Endodermal cell (in vitro differentiated cells): ENCODE results near the gene GCH1. TPM values are rescaled to one million over a fixed set of nuclear protein-coding genes. Genes with fewer than 3 reads are reported as not detected.

ENCODE experiments used
- DNase-seq: peaks from one replicate; pipeline ENCODE4 v3.0.0-alpha.2; 2017
- H3K27ac ChIP-seq: 2 replicates; pipeline ENCODE4 v1.5.1; 2013; ENCODE audit warnings: mild to moderate bottlenecking, low read depth, low read length, moderate library complexity
- H3K27me3 ChIP-seq: 2 replicates; pipeline ENCODE4 v1.6.1; 2013; ENCODE audit warnings: mild to moderate bottlenecking, low read length, moderate library complexity; ENCODE audit not compliant: insufficient read depth, control insufficient read depth, poor library complexity, severe bottlenecking
- H3K36me3 ChIP-seq: 2 replicates; pipeline ENCODE4 v1.7.0; 2013; ENCODE audit warnings: mild to moderate bottlenecking, low read length, moderate library complexity; ENCODE audit not compliant: control insufficient read depth, insufficient read depth
- H3K4me1 ChIP-seq: one replicate; pipeline ENCODE4 v1.7.0; 2013; ENCODE audit warnings: low read length; ENCODE audit not compliant: control insufficient read depth, insufficient read depth
- H3K4me3 ChIP-seq: 2 replicates; pipeline ENCODE4 v1.5.1; 2013; ENCODE audit warnings: mild to moderate bottlenecking, low read length, moderate library complexity
- H3K9ac ChIP-seq: 2 replicates; pipeline ENCODE4 v1.6.1; 2013; ENCODE audit warnings: mild to moderate bottlenecking, low read length, moderate library complexity; ENCODE audit not compliant: poor library complexity, severe bottlenecking; ENCODE audit errors: extremely low read depth
- H3K9me3 ChIP-seq: 2 replicates; pipeline ENCODE4 v1.6.1; 2013; ENCODE audit warnings: mild to moderate bottlenecking, low read length, moderate library complexity; ENCODE audit not compliant: control insufficient read depth
- H3K27ac Mint-ChIP-seq: 2 replicates; pipeline ENCODE4 v1.8.0; 2020; ENCODE audit warnings: mixed read lengths
- H3K27me3 Mint-ChIP-seq: 2 replicates; pipeline ENCODE4 v1.8.0; 2021; ENCODE audit warnings: mild to moderate bottlenecking, mixed read lengths; ENCODE audit not compliant: insufficient read depth
- H3K36me3 Mint-ChIP-seq: 2 replicates; pipeline ENCODE4 v1.8.0; 2020; ENCODE audit warnings: low read depth, mixed read lengths
- H3K4me1 Mint-ChIP-seq: 2 replicates; pipeline ENCODE4 v1.8.0; 2020; ENCODE audit warnings: mixed read lengths
- H3K4me3 Mint-ChIP-seq: 2 replicates; pipeline ENCODE4 v1.8.0; 2020; ENCODE audit warnings: mild to moderate bottlenecking, moderate library complexity, mixed read lengths
- H3K9me3 Mint-ChIP-seq: 2 replicates; pipeline ENCODE4 v1.8.0; 2020; ENCODE audit warnings: mild to moderate bottlenecking, mixed read lengths
- WGBS, 2 experiments: methylation state at CpG; one replicate each; pipeline versions ENCODE4 v1.1.5 to v1.1.7; 2013; ENCODE audit warnings: missing lambda C conversion rate in 2 of 2, mixed read lengths in 1 of 2; ENCODE audit not compliant: insufficient coverage in 1 of 2, insufficient read length in 1 of 2; 5-methylcytosine and 5-hydroxymethylcytosine counted together
- total RNA-seq, 2 donors: library from RNA; stranded (reverse); fragmentation: NEBNext Ultra II Directional in 1 of 2; extraction: Animal tissue kit (Norgen Biotek cat#: 25700) in 1 of 2; gene quantifications; 2 replicates in 1 of 2; 3 replicates in 1 of 2; pipeline ENCODE4 v1.2.1, GENCODE V29; 2021
- TF ChIP-seq, protein P1 (sequence below): fragments of 200-600 bp; sonication (generic); conservative IDR thresholded peaks from 2 replicates; pipeline ENCODE4 v1.5.0; 2021; ENCODE audit warnings: antibody characterized with exemption, mild to moderate bottlenecking

Gene GCH1
- total RNA-seq, 2 donors from 2014 or later, result 18.3 to 18.7 TPM

DNA sequence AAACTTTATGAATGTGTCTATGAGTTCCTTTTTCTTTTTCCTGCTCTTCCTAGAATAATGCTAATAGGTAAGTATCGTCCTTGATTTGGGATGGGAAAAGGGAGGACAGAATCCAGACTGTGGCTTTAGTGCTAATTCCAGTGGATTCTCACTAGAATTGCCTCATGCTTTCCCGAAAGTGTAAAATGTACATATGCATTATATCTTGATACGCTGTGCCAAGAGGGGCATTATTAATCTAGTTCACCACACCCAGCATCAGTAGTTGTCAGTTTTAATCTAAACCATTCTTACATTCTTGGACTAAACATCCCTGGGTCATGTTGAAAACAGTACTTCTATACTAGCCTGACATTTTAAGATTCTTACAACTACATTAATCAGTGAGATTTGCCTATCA is 49.3 kb downstream of the GCH1 start:
- TF ChIP-seq, protein P1, sequence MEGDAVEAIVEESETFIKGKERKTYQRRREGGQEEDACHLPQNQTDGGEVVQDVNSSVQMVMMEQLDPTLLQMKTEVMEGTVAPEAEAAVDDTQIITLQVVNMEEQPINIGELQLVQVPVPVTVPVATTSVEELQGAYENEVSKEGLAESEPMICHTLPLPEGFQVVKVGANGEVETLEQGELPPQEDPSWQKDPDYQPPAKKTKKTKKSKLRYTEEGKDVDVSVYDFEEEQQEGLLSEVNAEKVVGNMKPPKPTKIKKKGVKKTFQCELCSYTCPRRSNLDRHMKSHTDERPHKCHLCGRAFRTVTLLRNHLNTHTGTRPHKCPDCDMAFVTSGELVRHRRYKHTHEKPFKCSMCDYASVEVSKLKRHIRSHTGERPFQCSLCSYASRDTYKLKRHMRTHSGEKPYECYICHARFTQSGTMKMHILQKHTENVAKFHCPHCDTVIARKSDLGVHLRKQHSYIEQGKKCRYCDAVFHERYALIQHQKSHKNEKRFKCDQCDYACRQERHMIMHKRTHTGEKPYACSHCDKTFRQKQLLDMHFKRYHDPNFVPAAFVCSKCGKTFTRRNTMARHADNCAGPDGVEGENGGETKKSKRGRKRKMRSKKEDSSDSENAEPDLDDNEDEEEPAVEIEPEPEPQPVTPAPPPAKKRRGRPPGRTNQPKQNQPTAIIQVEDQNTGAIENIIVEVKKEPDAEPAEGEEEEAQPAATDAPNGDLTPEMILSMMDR, result no peak

DNA sequence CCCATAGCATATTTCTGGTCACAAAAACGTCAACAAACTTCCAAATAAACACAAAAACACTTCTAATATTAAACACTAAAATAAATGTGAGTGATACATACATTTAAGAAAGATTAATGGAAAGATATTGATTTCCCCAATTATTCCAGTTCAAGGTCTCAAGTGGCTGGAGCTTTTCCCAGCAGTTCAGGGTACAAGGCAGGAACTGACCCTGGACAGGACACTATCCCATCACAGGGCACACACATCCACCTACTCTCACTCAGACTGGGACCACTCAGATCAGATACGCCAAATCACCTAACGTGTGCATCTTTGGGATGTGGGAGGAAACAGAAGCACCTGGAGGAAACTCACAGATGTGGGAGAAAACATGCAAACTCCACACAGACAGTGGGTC is 50.4 kb downstream of the GCH1 start:
- no peak overlapping the region for H3K9ac ChIP-seq
- TF ChIP-seq, protein P1, result no peak
- H3K36me3 ChIP-seq, result no peaks in the 10 kb centered on the region
- H3K9me3 Mint-ChIP-seq, result peaks cover 3% of the 10 kb centered on the region
- no peak overlapping the region for H3K27ac Mint-ChIP-seq
- no peak overlapping the region for H3K4me3 Mint-ChIP-seq
- peaks cover 9% of the 10 kb centered on the region for H3K4me1 Mint-ChIP-seq
- H3K4me3 ChIP-seq, result no peak overlapping the region
- no peak overlapping the region for H3K27ac ChIP-seq
- H3K9me3 ChIP-seq, result no peaks in the 10 kb centered on the region
- H3K27me3 Mint-ChIP-seq, result no peaks in the 10 kb centered on the region
- no peaks in the 10 kb centered on the region for H3K27me3 ChIP-seq
- H3K4me1 ChIP-seq, result no peaks in the 10 kb centered on the region
- WGBS, 2 experiments, result 93 to 94% methylated on average over 2 of the region's 3 CpGs
- H3K36me3 Mint-ChIP-seq, result peaks cover 6% of the 10 kb centered on the region
- no peak for DNase-seq

More for the DNA sequence above, 49.3 kb downstream of the GCH1 start:
- WGBS, 2 experiments, result 92 to 100% methylated on average over 2 to 3 of the region's 3 CpGs
- H3K27ac ChIP-seq, result no peak overlapping the region
- H3K27me3 ChIP-seq, result no peaks in the 10 kb centered on the region
- Mint-ChIP-seq H3K36me3 (peaks cover 6% of the 10 kb centered on the region), H3K4me3 (no peak overlapping the region), H3K9me3 (peaks cover 3% of the 10 kb centered on the region), H3K4me1 (peaks cover 7% of the 10 kb centered on the region), H3K27me3 (no peaks in the 10 kb centered on the region), H3K27ac (no peak overlapping the region)
- no peaks in the 10 kb centered on the region for H3K4me1 ChIP-seq
- H3K36me3 ChIP-seq, result no peaks in the 10 kb centered on the region
- H3K9ac ChIP-seq, result no peak overlapping the region
- H3K4me3 ChIP-seq, result no peak overlapping the region
- no peaks in the 10 kb centered on the region for H3K9me3 ChIP-seq
- no peak for DNase-seq

DNA sequence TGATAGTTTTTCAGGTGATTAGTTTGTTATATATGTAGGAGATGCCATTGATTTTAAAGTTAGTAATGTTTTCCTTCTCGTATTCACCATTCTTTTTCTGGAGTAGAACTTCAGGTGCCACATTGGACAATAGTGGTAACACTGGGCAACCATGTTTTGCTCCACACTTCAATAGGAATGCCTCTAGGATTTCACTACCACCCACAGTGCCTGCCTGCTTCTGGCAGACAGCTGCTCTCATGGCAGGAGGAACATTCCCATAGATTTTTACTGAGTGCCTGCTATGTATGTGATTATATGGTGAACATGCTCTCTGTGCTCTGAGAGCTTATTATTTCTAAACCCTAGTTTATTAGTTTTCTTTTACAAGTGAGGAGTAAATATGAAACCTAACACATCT is 53.7 kb downstream of the GCH1 start:
- 83% methylated on average over 1 of the region's 1 CpG; no CpG with 5 or more reads in 1 of the 2 experiments for WGBS, 2 experiments
- Mint-ChIP-seq H3K4me1 (peaks cover 17% of the 10 kb centered on the region), H3K4me3 (no peak overlapping the region), H3K36me3 (peaks cover 9% of the 10 kb centered on the region), H3K27me3 (no peaks in the 10 kb centered on the region), H3K9me3 (peaks cover 3% of the 10 kb centered on the region), H3K27ac (no peak overlapping the region)
- Histone ChIP-seq H3K9me3 (no peaks in the 10 kb centered on the region), H3K4me1 (peaks cover 3% of the 10 kb centered on the region), H3K27ac (peak overlapping the region; percentile 42), H3K9ac (no peak overlapping the region), H3K27me3 (no peaks in the 10 kb centered on the region), H3K4me3 (no peak overlapping the region), H3K36me3 (no peaks in the 10 kb centered on the region)
- no peak for DNase-seq
- TF ChIP-seq, protein P1, result no peak
